GM12873 (cell line): ENCODE data around the gene ZNF418.

Source experiments
- CTCF ChIP-seq: IDR thresholded peaks from 2 replicates; pipeline ENCODE4 v1.5.1; 2012; ENCODE audit warnings: low read depth, mild to moderate bottlenecking, moderate library complexity, low read length, control low read depth; ENCODE audit not compliant: insufficient read depth; ENCODE audit errors: missing control alignments

Gene ZNF418

GRCh38 chr19:57888107-57888559 lies 47.1 kb downstream of the ZNF418 start:
- TF ChIP-seq CTCF: no peak

- TF ChIP-seq CTCF: no peak
Measured at GRCh38 chr19:57887195-57887941, 47.8 kb downstream of the ZNF418 start.

GRCh38 chr19:57886046-57886445 lies 49.2 kb downstream of the ZNF418 start:
- TF ChIP-seq CTCF: no peak

GRCh38 chr19:57872450-57872849 lies 62.8 kb downstream of the ZNF418 start:
- TF ChIP-seq CTCF: no peak
